Lower leg skin (tissue), 3 donors: ENCODE results near the gene SGCA.

Experiments used
- POLR2A ChIP-seq, 2 donors: fragments of 450-650 bp; IDR thresholded peaks; one replicate each; pipeline ENCODE4 v1.6.1; 2016 to 2017; ENCODE audit warnings: antibody characterized with exemption in 2 of 2, mild to moderate bottlenecking in 1 of 2, moderate library complexity in 1 of 2
- TF ChIP-seq, protein P1 (sequence below), 3 donors: fragments of 450-650 bp; IDR thresholded peaks; one replicate each; pipeline ENCODE4 v1.5.1; 2016; ENCODE audit warnings: antibody characterized with exemption in 3 of 3, mild to moderate bottlenecking in 3 of 3, moderate library complexity in 2 of 3

DNA sequence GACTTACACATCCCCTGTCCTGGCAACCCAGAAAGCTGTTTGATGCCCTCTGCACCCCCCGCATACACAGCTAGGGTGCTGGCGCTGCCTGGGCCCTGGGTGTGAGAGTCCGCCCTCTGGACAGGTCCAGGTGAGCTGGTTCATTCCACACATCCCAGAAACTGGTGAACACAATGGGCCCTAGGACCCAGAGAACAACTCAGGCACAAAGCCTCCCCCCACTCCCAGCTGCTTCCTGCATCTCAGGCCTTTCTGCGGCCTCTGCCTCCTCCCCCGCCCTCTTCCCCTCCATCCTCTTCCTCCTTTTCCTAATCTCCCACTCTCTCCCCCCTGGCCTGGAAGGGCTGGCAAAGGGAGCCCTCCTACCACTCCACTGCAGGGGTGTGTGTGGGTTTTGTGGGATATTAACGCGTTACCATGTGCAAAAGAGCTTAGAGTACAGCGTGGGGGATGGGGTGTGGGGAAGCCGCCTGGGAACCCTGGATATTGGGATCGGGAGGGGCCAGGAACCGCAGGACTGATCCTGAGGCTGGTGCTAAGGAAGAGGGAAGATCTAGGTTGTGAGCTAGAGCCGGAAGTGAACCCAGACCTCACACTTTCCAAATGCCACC lies 13.8 kb upstream of the SGCA start:
- TF ChIP-seq, protein P1, sequence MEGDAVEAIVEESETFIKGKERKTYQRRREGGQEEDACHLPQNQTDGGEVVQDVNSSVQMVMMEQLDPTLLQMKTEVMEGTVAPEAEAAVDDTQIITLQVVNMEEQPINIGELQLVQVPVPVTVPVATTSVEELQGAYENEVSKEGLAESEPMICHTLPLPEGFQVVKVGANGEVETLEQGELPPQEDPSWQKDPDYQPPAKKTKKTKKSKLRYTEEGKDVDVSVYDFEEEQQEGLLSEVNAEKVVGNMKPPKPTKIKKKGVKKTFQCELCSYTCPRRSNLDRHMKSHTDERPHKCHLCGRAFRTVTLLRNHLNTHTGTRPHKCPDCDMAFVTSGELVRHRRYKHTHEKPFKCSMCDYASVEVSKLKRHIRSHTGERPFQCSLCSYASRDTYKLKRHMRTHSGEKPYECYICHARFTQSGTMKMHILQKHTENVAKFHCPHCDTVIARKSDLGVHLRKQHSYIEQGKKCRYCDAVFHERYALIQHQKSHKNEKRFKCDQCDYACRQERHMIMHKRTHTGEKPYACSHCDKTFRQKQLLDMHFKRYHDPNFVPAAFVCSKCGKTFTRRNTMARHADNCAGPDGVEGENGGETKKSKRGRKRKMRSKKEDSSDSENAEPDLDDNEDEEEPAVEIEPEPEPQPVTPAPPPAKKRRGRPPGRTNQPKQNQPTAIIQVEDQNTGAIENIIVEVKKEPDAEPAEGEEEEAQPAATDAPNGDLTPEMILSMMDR (IDR thresholded peaks at IDR 0.05), result no peak
- TF ChIP-seq POLR2A (IDR thresholded peaks at IDR 0.05), result no peak
